H1 (cell line): ENCODE measurements around the gene MBD5. TPM values are rescaled to one million over a fixed set of nuclear protein-coding genes. Genes with fewer than 3 reads are reported as not detected.

ENCODE experiments used
- CTCF ChIA-PET: fragments of 300-600 bp; sonication (Branson Sonifier 250); formaldehyde crosslinking; loops from one replicate; lab custom pipeline; 2021; ENCODE audit not compliant: partially characterized antibody; lab: Charles Lee
- POLR2A ChIA-PET: fragments of 300-600 bp; sonication (Branson Sonifier 250); formaldehyde crosslinking; loops from one replicate; lab custom pipeline; 2021; ENCODE audit warnings: inconsistent platforms; ENCODE audit not compliant: partially characterized antibody; lab: Charles Lee
- DNase-seq, 2 experiments: peaks; one replicate each; pipeline versions ENCODE4 v3.0.0 to v3.0.0-alpha.2; 2010 to 2022; ENCODE audit warnings: low spot score in 2 of 2, low read depth in 1 of 2, mixed read lengths in 1 of 2
- FAIRE-seq: peaks from 2 replicates; lab custom pipeline; 2011; peaks lifted over from hg19 to GRCh38; lab: Jason Lieb, UNC
- H2AFZ ChIP-seq: 2 replicates; pipeline ENCODE4 v1.8.1; 2012; ENCODE audit warnings: low read length, inconsistent platforms
- H2AK5ac ChIP-seq: 2 replicates; pipeline ENCODE4 v1.6.1; 2013; ENCODE audit warnings: low read depth, low read length
- H2BK120ac ChIP-seq: replicated peaks from 2 replicates; pipeline ENCODE3; 2013; ENCODE audit warnings: low read depth, low read length, inconsistent platforms
- H2BK12ac ChIP-seq: 2 replicates; pipeline ENCODE4 v1.6.1; 2013; ENCODE audit warnings: low read depth, low read length
- H2BK15ac ChIP-seq: 2 replicates; pipeline ENCODE4 v1.6.1; 2013; ENCODE audit warnings: low read length
- H2BK20ac ChIP-seq: 2 replicates; pipeline ENCODE4 v1.6.1; 2013; ENCODE audit warnings: low read length
- H2BK5ac ChIP-seq: 2 replicates; pipeline ENCODE4 v1.6.1; 2013; ENCODE audit warnings: low read depth, low read length
- H3K14ac ChIP-seq: 2 replicates; pipeline ENCODE4 v1.6.1; 2013; ENCODE audit warnings: inconsistent platforms; ENCODE audit not compliant: insufficient read length
- H3K18ac ChIP-seq: 2 replicates; pipeline ENCODE4 v1.6.1; 2013; ENCODE audit warnings: low read length; ENCODE audit errors: extremely low read depth
- H3K23ac ChIP-seq: 2 replicates; pipeline ENCODE4 v1.6.1; 2013; ENCODE audit warnings: inconsistent platforms; ENCODE audit not compliant: insufficient read length
- H3K23me2 ChIP-seq: 2 replicates; pipeline ENCODE4 v1.6.1; 2013; ENCODE audit warnings: low read depth, low read length
- H3K27ac ChIP-seq: 2 replicates; pipeline ENCODE4 v1.6.1; 2011; ENCODE audit warnings: low read depth, low read length, inconsistent platforms
- H3K27me3 ChIP-seq, 4 experiments: replicated peaks in 1 of 4; 1 replicate in 1 of 4; 2 replicates in 3 of 4; pipeline versions ENCODE4 v1.6.1 to v1.8.1; 2011 to 2013; ENCODE audit warnings: low read length in 3 of 4, mild to moderate bottlenecking in 3 of 4, inconsistent platforms in 2 of 4, mixed read lengths in 2 of 4, moderate library complexity in 1 of 4; ENCODE audit not compliant: control insufficient read depth in 3 of 4, insufficient read depth in 3 of 4; ENCODE audit errors: extremely low read depth in 1 of 4
- H3K36me3 ChIP-seq, 4 experiments: 2 replicates each; pipeline versions ENCODE4 v1.6.1 to v1.8.1; 2011 to 2013; ENCODE audit warnings: mild to moderate bottlenecking in 4 of 4, low read length in 3 of 4, moderate library complexity in 2 of 4, control low read depth in 1 of 4, inconsistent platforms in 1 of 4; ENCODE audit not compliant: insufficient read depth in 4 of 4, control insufficient read depth in 2 of 4
- H3K4ac ChIP-seq: replicated peaks from 2 replicates; pipeline ENCODE3; 2013; ENCODE audit warnings: low read length, low read depth, mixed read lengths, inconsistent platforms; ENCODE audit not compliant: insufficient read length
- H3K4me1 ChIP-seq, 4 experiments: replicated peaks in 1 of 4; 1 replicate in 1 of 4; 2 replicates in 3 of 4; pipeline versions ENCODE4 v1.6.1 to v1.8.1; 2011 to 2013; ENCODE audit warnings: low read length in 3 of 4, inconsistent platforms in 2 of 4, mixed read lengths in 1 of 4; ENCODE audit not compliant: insufficient read depth in 4 of 4, control insufficient read depth in 3 of 4
- H3K4me2 ChIP-seq, 2 experiments: 2 replicates each; pipeline versions ENCODE4 v1.6.1 to v1.8.1; 2011 to 2013; ENCODE audit warnings: low read depth in 2 of 2, low read length in 2 of 2, control low read depth in 1 of 2, inconsistent platforms in 1 of 2, mild to moderate bottlenecking in 1 of 2; ENCODE audit not compliant: insufficient read depth in 1 of 2
- H3K4me3 ChIP-seq, 4 experiments: fragments of 200-600, 300-600 bp in 1 of 4; sonication (generic), shearing (Covaris generic), sonication (Bioruptor Twin) in 1 of 4; 2 replicates each; pipeline versions ENCODE4 v1.5.1 to v1.8.1; 2011 to 2016; ENCODE audit warnings: low read length in 4 of 4, low read depth in 3 of 4, control low read depth in 2 of 4, inconsistent platforms in 2 of 4, mild to moderate bottlenecking in 2 of 4, mixed read lengths in 1 of 4, moderate library complexity in 1 of 4; ENCODE audit not compliant: insufficient read depth in 2 of 4; ENCODE audit errors: extremely low read depth in 1 of 4
- H3K56ac ChIP-seq: replicated peaks from 2 replicates; pipeline ENCODE3; 2013; ENCODE audit warnings: low read depth, mild to moderate bottlenecking, mixed read lengths, low read length, inconsistent platforms; ENCODE audit not compliant: insufficient read length
- H3K79me1 ChIP-seq: 2 replicates; pipeline ENCODE4 v1.6.1; 2013; ENCODE audit warnings: low read depth, low read length, control low read depth
- H3K79me2 ChIP-seq, 2 experiments: 2 replicates each; pipeline versions ENCODE4 v1.6.1 to v1.8.1; 2012 to 2013; ENCODE audit warnings: low read length in 2 of 2, mild to moderate bottlenecking in 2 of 2, inconsistent platforms in 1 of 2; ENCODE audit not compliant: insufficient read depth in 2 of 2, control insufficient read depth in 1 of 2
- H3K9ac ChIP-seq, 4 experiments: replicated peaks in 1 of 4; 1 replicate in 1 of 4; 2 replicates in 3 of 4; pipeline versions ENCODE4 v1.6.1 to v1.8.1; 2011 to 2013; ENCODE audit warnings: low read depth in 3 of 4, low read length in 3 of 4, control low read depth in 2 of 4, mild to moderate bottlenecking in 2 of 4, moderate library complexity in 2 of 4, inconsistent platforms in 1 of 4; ENCODE audit errors: extremely low read depth in 1 of 4
- H3K9me3 ChIP-seq, 2 experiments: 2 replicates each; pipeline versions ENCODE4 v1.6.1 to v1.8.1; 2012 to 2013; ENCODE audit warnings: mild to moderate bottlenecking in 2 of 2, moderate library complexity in 2 of 2, control low read depth in 1 of 2, inconsistent platforms in 1 of 2, low read depth in 1 of 2, low read length in 1 of 2, mixed read lengths in 1 of 2; ENCODE audit not compliant: insufficient read depth in 2 of 2
- H4K20me1 ChIP-seq, 2 experiments: replicated peaks in 1 of 2; 2 replicates each; pipeline versions ENCODE3 to v1.8.1; 2011 to 2013; ENCODE audit warnings: inconsistent platforms in 2 of 2, low read length in 2 of 2, mild to moderate bottlenecking in 1 of 2; ENCODE audit not compliant: insufficient read depth in 2 of 2, control insufficient read depth in 1 of 2
- H4K5ac ChIP-seq: 2 replicates; pipeline ENCODE4 v1.6.1; 2013; ENCODE audit warnings: low read length, low read depth, mixed read lengths, inconsistent platforms; ENCODE audit not compliant: insufficient read length
- H4K8ac ChIP-seq: 2 replicates; pipeline ENCODE4 v1.8.0; 2013; ENCODE audit warnings: mild to moderate bottlenecking, moderate library complexity, low read length, inconsistent platforms; ENCODE audit not compliant: insufficient read depth; ENCODE audit errors: extremely low read depth
- H4K91ac ChIP-seq: replicated peaks from 2 replicates; pipeline ENCODE3; 2013; ENCODE audit warnings: low read length, mixed read lengths, inconsistent platforms; ENCODE audit not compliant: insufficient read length
- CBX5 ChIP-seq: fragments of 300-800, 300-1000 bp; sonication (generic); IDR thresholded peaks from 2 replicates; pipeline ENCODE4 v1.7.1; 2016; ENCODE audit warnings: antibody characterized with exemption, low read length, low read depth
- polyA plus RNA-seq, 7 experiments: library from polyadenylated mRNA; depleted of rRNA in 3 of 7; stranded (reverse) in 5 of 7; unstranded in 2 of 7; fragments of >200 nt in 5 of 7; fragments of 200-250 nt in 2 of 7; gene quantifications; 1 replicate in 5 of 7; 2 replicates in 1 of 7; 4 replicates in 1 of 7; pipeline versions ENCODE4 v1.2.1 to v1.2.3, GENCODE V29; 2011 to 2013; ENCODE audit warnings: missing spikeins in 2 of 7, mixed read lengths in 2 of 7
- total RNA-seq: library from RNA; stranded (reverse); fragmentation: NEBNext Ultra II Directional; extraction: Animal tissue kit (Norgen Biotek cat#: 25700); gene quantifications from 2 replicates; pipeline ENCODE4 v1.2.1, GENCODE V29; 2021

Gene MBD5
- total and polyA plus RNA-seq, 2 of the 8 experiments (the other 6 are each of a cell fraction or from before 2014, with no cell fraction given): 9.7 to 29.4 TPM

- no peak overlapping the region for H3K4me3 ChIP-seq
- no peaks in the 10 kb centered on the region for H3K79me2 ChIP-seq
- H4K20me1 ChIP-seq: peaks cover 0 to 2% of the 10 kb centered on the region in 2 experiments
- no peak overlapping the region for H2BK20ac ChIP-seq
- no peak overlapping the region for H3K9ac ChIP-seq
- H3K18ac ChIP-seq: no peak overlapping the region
- POLR2A ChIA-PET: no interaction called here
- H4K8ac ChIP-seq: no peak overlapping the region
- H2BK120ac ChIP-seq: no peak overlapping the region
- H2AK5ac ChIP-seq: no peak overlapping the region
- no peak overlapping the region for H3K4ac ChIP-seq
- no peak overlapping the region for H3K23ac ChIP-seq
- FAIRE-seq: no peak
- H3K36me3 ChIP-seq: no peaks in the 10 kb centered on the region
- no peak overlapping the region for H2BK12ac ChIP-seq
- TF ChIP-seq CBX5: no peak
- no peaks in the 10 kb centered on the region for H3K23me2 ChIP-seq
- H2BK5ac ChIP-seq: no peak overlapping the region
- H4K5ac ChIP-seq: no peak overlapping the region
- H2BK15ac ChIP-seq: no peak overlapping the region
- no peak overlapping the region for H3K14ac ChIP-seq
- H3K27ac ChIP-seq: no peak overlapping the region
- H2AFZ ChIP-seq: no peak overlapping the region
- no peak overlapping the region for H3K4me2 ChIP-seq
- H4K91ac ChIP-seq: no peak overlapping the region
- no peak for DNase-seq
- peaks cover 0 to 3% (median 0%) of the 10 kb centered on the region in 4 experiments; a peak in 1 of 7 replicates for H3K4me1 ChIP-seq
- no peak overlapping the region for H3K56ac ChIP-seq
- no peaks in the 10 kb centered on the region for H3K9me3 ChIP-seq
- no peaks in the 10 kb centered on the region for H3K79me1 ChIP-seq
- H3K27me3 ChIP-seq: no peaks in the 10 kb centered on the region
- CTCF ChIA-PET: interaction anchor here (0.6 to 1.2 kb wide), 2 partner anchors 10 to 36 kb away, joined by 3 read pairs; no protein-coding TSS in a partner anchor
These were observed 142.0 kb downstream of the MBD5 start for GRCh38 chr2:148162871-148163270.
